A549 (cell line): ENCODE results near the gene MTCP1.

Experiments
- CTCF ChIP-seq: fragments of >200 bp; sonication (Bioruptor Twin); formaldehyde crosslinking; IDR thresholded peaks from 3 replicates; pipeline ENCODE4 v1.5.1; 2016
- EP300 ChIP-seq, 2 experiments: fragments of >200 bp; sonication (Bioruptor Twin); formaldehyde crosslinking; IDR thresholded peaks; 2 replicates in 1 of 2; 3 replicates in 1 of 2; pipeline ENCODE4 v1.6.1; 2016 to 2017
- RCOR1 ChIP-seq: fragments of 150-350 bp; IDR thresholded peaks from 2 replicates; pipeline ENCODE4 v1.6.1; 2014; ENCODE audit warnings: antibody characterized with exemption, low read length, low read depth

- no peak for TF ChIP-seq RCOR1
- no peak for TF ChIP-seq EP300 (IDR thresholded peaks at IDR 0.05)
- TF ChIP-seq CTCF: peak; percentile 51
Observed at GRCh38 chrX:155048977-155049619, 21.8 kb downstream of the MTCP1 start.
